CD1c-positive myeloid dendritic cell (primary cell): ENCODE data around the gene HK1.

Experiments
- DNase-seq: peaks from one replicate; pipeline ENCODE4 v3.0.0-alpha.2; 2016; ENCODE audit errors: extremely low spot score

The HK1 gene

GRCh38 chr10:69419096-69419743, 140.9 kb downstream of the HK1 start:
- no peak for DNase-seq

GRCh38 chr10:69419744-69420126, 141.4 kb downstream of the HK1 start:
- DNase-seq: no peak

GRCh38 chr10:69421611-69422308, 143.5 kb downstream of the HK1 start:
- peak; percentile 53 for DNase-seq

- no peak for DNase-seq
Observed at GRCh38 chr10:69422676-69423075, 144.4 kb downstream of the HK1 start.

- DNase-seq: no peak
Observed at GRCh38 chr10:69425041-69425440, 146.7 kb downstream of the HK1 start.

GRCh38 chr10:69425511-69426298, 147.4 kb downstream of the HK1 start:
- peak; percentile 37 for DNase-seq

GRCh38 chr10:69426376-69426727, 148.1 kb downstream of the HK1 start:
- no peak for DNase-seq

- DNase-seq: no peak
Observed at GRCh38 chr10:69428165-69428564, 149.9 kb downstream of the HK1 start.

GRCh38 chr10:69434169-69434568, 155.9 kb downstream of the HK1 start:
- no peak for DNase-seq

- no peak for DNase-seq
Observed at GRCh38 chr10:69434926-69435325, 156.6 kb downstream of the HK1 start.

- no peak for DNase-seq
Observed at GRCh38 chr10:69435966-69436520, 157.7 kb downstream of the HK1 start.

- no peak for DNase-seq
Observed at GRCh38 chr10:69437321-69438259, 159.3 kb downstream of the HK1 start.

GRCh38 chr10:69438536-69439349, 160.4 kb downstream of the HK1 start:
- DNase-seq: peak; percentile 92

- DNase-seq: peak; percentile 28
Observed at GRCh38 chr10:69439350-69439739, 161.0 kb downstream of the HK1 start.

- peak; percentile 79 for DNase-seq
Observed at GRCh38 chr10:69439813-69440506, 161.7 kb downstream of the HK1 start.

GRCh38 chr10:69443354-69443753, 165.1 kb downstream of the HK1 start:
- no peak for DNase-seq

- peak; percentile 48 for DNase-seq
Observed at GRCh38 chr10:69445041-69445440, 166.7 kb downstream of the HK1 start.

- no peak for DNase-seq
Observed at GRCh38 chr10:69446229-69446628, 167.9 kb downstream of the HK1 start.

- DNase-seq: no peak
Observed at GRCh38 chr10:69446650-69447151, 168.4 kb downstream of the HK1 start.

GRCh38 chr10:69449841-69450240, 171.5 kb downstream of the HK1 start:
- DNase-seq: peak; percentile 69
